Measurements from ENCODE around the gene GMDS. TPM values are rescaled to one million over a fixed set of nuclear protein-coding genes. Genes with fewer than 3 reads are reported as not detected.

GMDS gene
- total RNA-seq, 1 donor from 2014 or later = 7.7 TPM

GRCh38 chr6:1839361-1839760 lies 406.0 kb downstream of the GMDS start:
- DNase-seq (ENCODE audit: low read depth in 2 of 2) = no peak

GRCh38 chr6:1838604-1839213 lies 406.7 kb downstream of the GMDS start:
- peak in 1 of 2 donors; percentile 53 for DNase-seq (ENCODE audit: low read depth in 2 of 2)

GRCh38 chr6:1837826-1838225 lies 407.6 kb downstream of the GMDS start:
- DNase-seq (ENCODE audit: low read depth in 2 of 2) = no peak

GRCh38 chr6:1836690-1837089 lies 408.7 kb downstream of the GMDS start:
- no peak for DNase-seq (ENCODE audit: low read depth in 2 of 2)

GRCh38 chr6:1834646-1835516 lies 410.5 kb downstream of the GMDS start:
- no peak for DNase-seq (ENCODE audit: low read depth in 2 of 2)

- no peak for DNase-seq (ENCODE audit: low read depth in 2 of 2)
Observed at GRCh38 chr6:1834207-1834606, 411.2 kb downstream of the GMDS start.

GRCh38 chr6:1832844-1833787 lies 412.3 kb downstream of the GMDS start:
- peak; percentile 89 to 96 for DNase-seq (ENCODE audit: low read depth in 2 of 2)

- DNase-seq (ENCODE audit: low read depth in 2 of 2) = peak in 1 of 2 donors; percentile 46
Observed at GRCh38 chr6:1832358-1832757, 413.0 kb downstream of the GMDS start.

GRCh38 chr6:1827984-1828793 lies 417.2 kb downstream of the GMDS start:
- DNase-seq (ENCODE audit: low read depth in 2 of 2) = no peak

- DNase-seq (ENCODE audit: low read depth in 2 of 2) = peak in 1 of 2 donors; percentile 8
Observed at GRCh38 chr6:1825926-1826325, 419.5 kb downstream of the GMDS start.

- DNase-seq (ENCODE audit: low read depth in 2 of 2) = no peak
Observed at GRCh38 chr6:1825277-1825676, 420.1 kb downstream of the GMDS start.

- DNase-seq (ENCODE audit: low read depth in 2 of 2) = peak; percentile 84 to 86
Observed at GRCh38 chr6:1821513-1822183, 423.8 kb downstream of the GMDS start.

- no peak for DNase-seq (ENCODE audit: low read depth in 2 of 2)
Observed at GRCh38 chr6:1821164-1821512, 424.3 kb downstream of the GMDS start.

GRCh38 chr6:1820714-1821113 lies 424.7 kb downstream of the GMDS start:
- DNase-seq (ENCODE audit: low read depth in 2 of 2) = no peak

GRCh38 chr6:1820165-1820564 lies 425.2 kb downstream of the GMDS start:
- DNase-seq (ENCODE audit: low read depth in 2 of 2) = peak in 1 of 2 donors; percentile 79

GRCh38 chr6:1819007-1819406 lies 426.4 kb downstream of the GMDS start:
- DNase-seq (ENCODE audit: low read depth in 2 of 2) = no peak

- peak in 1 of 2 donors; percentile 89 for DNase-seq (ENCODE audit: low read depth in 2 of 2)
Observed at GRCh38 chr6:1817033-1817761, 428.2 kb downstream of the GMDS start.

GRCh38 chr6:1815827-1816452 lies 429.5 kb downstream of the GMDS start:
- no peak for DNase-seq (ENCODE audit: low read depth in 2 of 2)

- no peak for DNase-seq (ENCODE audit: low read depth in 2 of 2)
Observed at GRCh38 chr6:1814279-1814678, 431.1 kb downstream of the GMDS start.

All from lung microvascular endothelial cell (primary cell).